ENCODE measurements around the gene TMEM130. TPM values are rescaled to one million over a fixed set of nuclear protein-coding genes. Genes with fewer than 3 reads are reported as not detected.

Gene TMEM130
- total and polyA plus RNA-seq, 4 donors = 9.1 to 43.6 (median 18.0) TPM

DNA sequence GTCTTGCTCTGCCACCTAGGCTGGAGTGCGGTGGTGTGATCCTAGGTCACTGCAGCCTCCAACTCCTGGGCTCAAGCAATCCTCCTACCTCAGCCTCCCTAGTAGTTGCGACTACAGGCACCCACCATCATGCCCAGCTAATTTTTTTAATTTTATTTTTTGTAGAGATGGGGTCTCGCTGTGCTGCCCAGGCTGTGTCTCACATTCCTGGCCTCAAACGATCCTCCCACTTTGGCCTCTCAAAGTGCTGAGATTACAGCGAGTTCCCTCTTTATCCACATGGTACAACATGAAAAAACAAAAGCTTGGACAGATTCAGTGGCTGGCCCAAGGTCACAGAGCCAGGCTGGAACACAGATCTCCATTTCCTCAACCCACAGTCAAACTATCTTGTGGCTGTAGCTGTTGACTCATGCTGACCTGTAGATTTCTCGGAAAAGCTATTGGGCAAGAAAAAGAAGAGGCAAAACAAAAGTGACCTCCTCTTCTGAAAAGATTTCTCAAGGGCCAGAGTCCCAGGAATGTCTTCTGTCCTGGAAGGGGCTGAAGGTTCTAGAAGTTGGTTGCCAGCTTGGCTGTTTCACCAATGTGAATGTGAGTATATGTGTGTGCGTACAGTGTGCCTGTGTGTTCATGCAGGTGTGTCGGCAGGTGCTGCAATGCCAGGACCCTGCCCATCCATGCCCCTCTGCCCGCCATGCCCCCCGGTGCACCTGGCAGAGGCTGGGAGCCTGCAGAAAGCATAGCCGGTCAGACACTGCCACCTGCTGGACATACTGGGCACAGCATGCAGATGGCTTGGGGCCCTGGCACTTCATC is 28.4 kb downstream of the TMEM130 start:
- peak; percentile 90 for ATAC-seq (ENCODE audit: low FRiP score)
- WGBS, 2 donors = 22 to 27% methylated on average over 11 of the region's 11 CpGs
- peak overlapping the region in 1 of 2 donors; percentile 37 for H3K27ac ChIP-seq (ENCODE audit: low read depth in 1 of 2, low read length in 2 of 2)

DNA sequence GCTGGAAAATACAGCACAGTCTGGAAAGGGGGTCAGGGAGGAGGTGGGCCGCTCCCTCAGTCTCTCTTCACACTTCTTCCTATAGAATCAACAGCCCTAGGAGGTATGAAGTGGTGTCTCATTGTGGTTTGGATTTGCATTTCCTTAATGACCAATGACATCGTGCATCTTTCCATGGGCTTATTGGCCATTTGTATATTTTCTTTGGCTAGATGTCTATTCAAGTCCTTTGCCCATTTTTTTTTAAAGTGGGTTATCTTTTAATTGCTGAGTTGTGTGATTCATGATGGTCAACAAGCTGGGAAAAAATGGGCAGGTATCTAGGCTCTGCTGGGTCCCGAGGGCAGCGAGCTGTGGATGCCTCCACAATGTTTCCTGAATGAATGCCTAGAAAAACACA is 29.1 kb downstream of the TMEM130 start:
- Histone ChIP-seq H3K9me3 (ENCODE audit: control insufficient read depth, low read length) (no peaks in the 10 kb centered on the region), H3K4me1 (ENCODE audit: control insufficient read depth in 1 of 2, insufficient read depth in 2 of 2, low read length in 2 of 2) (peaks cover 0 to 4% of the 10 kb centered on the region in 2 donors), H3K36me3 (ENCODE audit: control insufficient read depth in 1 of 2, insufficient read depth in 2 of 2, low read length in 1 of 2) (no peaks in the 10 kb centered on the region), H3K4me3 (ENCODE audit: low read length in 2 of 2) (no peak overlapping the region), H3K27ac (ENCODE audit: low read depth in 1 of 2, low read length in 2 of 2) (no peak overlapping the region), H3K27me3 (ENCODE audit: control insufficient read depth in 1 of 2, insufficient read depth in 2 of 2, low read length in 1 of 2) (no peaks in the 10 kb centered on the region)
- intact Hi-C loops (cut with DNase I) = loop anchor here (1.0 to 10.0 kb wide), 6 partner anchors 86 to 586 kb away; partner anchors contain the start of genes NPTX2 (in 1 of the 2) and TECPR1 (in 1 of the 2)
- no peak for DNase-seq
- no peak for ATAC-seq (ENCODE audit: low FRiP score)
- WGBS, 2 donors = 25 to 26% methylated on average over 4 of the region's 4 CpGs

More for the DNA sequence above, 28.4 kb downstream of the TMEM130 start:
- Histone ChIP-seq H3K4me3 (ENCODE audit: low read length in 2 of 2) (no peak overlapping the region), H3K27me3 (ENCODE audit: control insufficient read depth in 1 of 2, insufficient read depth in 2 of 2, low read length in 1 of 2) (no peaks in the 10 kb centered on the region), H3K36me3 (ENCODE audit: control insufficient read depth in 1 of 2, insufficient read depth in 2 of 2, low read length in 1 of 2) (no peaks in the 10 kb centered on the region), H3K9me3 (ENCODE audit: control insufficient read depth, low read length) (no peaks in the 10 kb centered on the region), H3K4me1 (ENCODE audit: control insufficient read depth in 1 of 2, insufficient read depth in 2 of 2, low read length in 2 of 2) (peaks cover 0 to 4% of the 10 kb centered on the region in 2 donors)
- peak; percentile 70 to 91 for DNase-seq
- intact Hi-C loops (cut with DNase I) = loop anchor here (1.0 to 10.0 kb wide), 6 partner anchors 87 to 587 kb away; partner anchors contain the start of genes NPTX2 (in 1 of the 2) and TECPR1 (in 1 of the 2)

DNA sequence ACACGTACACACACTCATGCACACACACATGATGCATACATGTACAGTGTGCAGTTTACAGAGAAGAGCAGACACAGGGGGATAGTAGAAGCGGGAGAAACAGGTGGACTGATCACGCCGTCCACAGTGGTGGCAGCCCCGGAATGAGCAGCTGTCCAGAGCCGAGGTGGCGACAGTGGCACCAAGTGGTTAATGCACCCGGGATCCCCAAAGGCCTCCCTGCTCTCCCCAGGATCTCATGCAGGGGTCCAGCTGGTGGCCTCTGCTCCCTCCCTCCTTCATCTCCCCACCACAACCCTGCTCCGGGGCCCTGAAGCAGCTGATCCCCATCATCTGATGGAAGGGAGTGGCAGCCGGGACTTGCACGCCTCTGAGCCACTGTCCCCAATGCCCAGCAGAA is 29.7 kb downstream of the TMEM130 start:
- DNase-seq (no peak), ATAC-seq (ENCODE audit: low FRiP score) (no peak)
- Histone ChIP-seq H3K4me3 (ENCODE audit: low read length in 2 of 2) (no peak overlapping the region), H3K27ac (ENCODE audit: low read depth in 1 of 2, low read length in 2 of 2) (no peak overlapping the region), H3K36me3 (ENCODE audit: control insufficient read depth in 1 of 2, insufficient read depth in 2 of 2, low read length in 1 of 2) (no peaks in the 10 kb centered on the region), H3K9me3 (ENCODE audit: control insufficient read depth, low read length) (no peaks in the 10 kb centered on the region), H3K4me1 (ENCODE audit: control insufficient read depth in 1 of 2, insufficient read depth in 2 of 2, low read length in 2 of 2) (peaks cover 0 to 4% of the 10 kb centered on the region in 2 donors), H3K27me3 (ENCODE audit: control insufficient read depth in 1 of 2, insufficient read depth in 2 of 2, low read length in 1 of 2) (no peaks in the 10 kb centered on the region)
- WGBS, 2 donors = 88 to 93% methylated on average over 11 of the region's 11 CpGs
- intact Hi-C loops (cut with DNase I) = loop anchor here (2.0 to 10.0 kb wide), 5 partner anchors 85 to 585 kb away; partner anchors contain the start of genes NPTX2 (in 1 of the 2) and TECPR1 (in 1 of the 2)

DNA sequence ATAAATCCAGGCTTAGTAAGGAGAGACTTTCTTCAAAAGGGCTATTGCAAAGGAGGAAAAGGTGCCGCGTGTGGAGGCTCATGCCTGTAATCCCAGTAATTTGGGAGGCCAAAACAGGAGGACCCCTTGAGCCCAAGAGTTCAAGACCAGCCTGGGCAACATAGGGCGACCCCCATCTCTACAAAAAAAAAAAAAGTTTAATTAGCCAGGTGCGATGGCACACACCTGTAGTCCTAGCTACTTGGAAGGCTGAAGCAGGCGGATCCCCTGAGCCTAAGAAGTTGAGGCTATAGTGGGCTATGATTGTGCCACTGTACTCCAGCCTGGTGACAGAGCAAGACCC is 32.2 kb downstream of the TMEM130 start:
- Histone ChIP-seq H3K4me1 (ENCODE audit: control insufficient read depth in 1 of 2, insufficient read depth in 2 of 2, low read length in 2 of 2) (peaks cover 0 to 4% of the 10 kb centered on the region in 2 donors), H3K27ac (ENCODE audit: low read depth in 1 of 2, low read length in 2 of 2) (no peak overlapping the region), H3K4me3 (ENCODE audit: low read length in 2 of 2) (no peak overlapping the region), H3K27me3 (ENCODE audit: control insufficient read depth in 1 of 2, insufficient read depth in 2 of 2, low read length in 1 of 2) (no peaks in the 10 kb centered on the region), H3K9me3 (ENCODE audit: control insufficient read depth, low read length) (no peaks in the 10 kb centered on the region), H3K36me3 (ENCODE audit: control insufficient read depth in 1 of 2, insufficient read depth in 2 of 2, low read length in 1 of 2) (no peaks in the 10 kb centered on the region)
- DNase-seq = no peak
- ATAC-seq (ENCODE audit: low FRiP score) = no peak
- intact Hi-C loops (cut with DNase I) = loop anchor here in 1 of 2 donors (5.0 kb wide), 1 partner anchor 220 kb away; the partner anchor contains the start of gene NPTX2
- 90 to 93% methylated on average over 5 of the region's 5 CpGs for WGBS, 2 donors

DNA sequence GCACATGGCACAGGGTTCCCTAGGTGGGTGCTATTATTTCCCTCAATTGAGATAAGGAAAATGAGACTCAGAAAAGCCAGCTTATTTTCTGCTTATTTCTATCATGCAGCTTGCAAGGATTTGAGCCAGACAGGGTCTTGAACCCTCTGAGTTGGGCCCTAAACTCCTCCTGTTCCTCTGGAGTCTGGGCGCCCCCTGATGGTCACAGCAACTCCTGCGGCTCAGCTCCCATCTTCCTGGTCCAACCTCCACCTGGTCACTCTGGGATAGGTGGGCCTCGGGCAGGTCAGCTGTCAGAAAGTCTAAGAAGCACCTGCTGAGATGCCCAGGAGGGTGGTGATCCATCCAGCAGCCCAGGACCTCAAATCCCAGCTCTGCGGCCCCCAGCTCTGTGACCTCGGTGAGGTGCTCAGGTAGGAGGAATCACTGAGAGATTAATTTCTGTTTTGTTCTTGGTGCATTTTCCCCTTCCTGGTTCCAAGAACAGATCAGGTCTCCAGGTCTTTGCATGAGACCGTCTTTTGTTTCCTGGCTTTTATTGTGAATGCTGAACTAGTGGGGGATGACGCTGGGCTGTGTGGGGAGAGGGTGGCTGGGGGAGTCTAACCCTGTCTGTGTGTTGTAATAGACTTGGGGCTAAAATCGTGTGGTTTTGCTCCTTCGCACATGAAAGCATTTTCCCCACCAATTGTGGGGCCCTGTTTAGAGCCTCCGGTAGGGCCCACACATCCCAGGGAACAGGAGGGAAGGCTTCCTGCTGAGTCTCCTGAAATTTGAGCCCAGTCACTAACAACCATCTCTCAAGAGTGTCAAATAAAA is 32.8 kb downstream of the TMEM130 start:
- no peak for DNase-seq
- no peak overlapping the region for H3K4me3 ChIP-seq (ENCODE audit: low read length in 2 of 2)
- no peaks in the 10 kb centered on the region for H3K36me3 ChIP-seq (ENCODE audit: control insufficient read depth in 1 of 2, insufficient read depth in 2 of 2, low read length in 1 of 2)
- 65% methylated on average over 10 of the region's 10 CpGs for WGBS, 2 donors
- peaks cover 0 to 4% of the 10 kb centered on the region in 2 donors for H3K4me1 ChIP-seq (ENCODE audit: control insufficient read depth in 1 of 2, insufficient read depth in 2 of 2, low read length in 2 of 2)
- no peaks in the 10 kb centered on the region for H3K9me3 ChIP-seq (ENCODE audit: control insufficient read depth, low read length)
- no peaks in the 10 kb centered on the region for H3K27me3 ChIP-seq (ENCODE audit: control insufficient read depth in 1 of 2, insufficient read depth in 2 of 2, low read length in 1 of 2)
- intact Hi-C loops (cut with DNase I) = loop anchor here in 1 of 2 donors (5.0 kb wide), 1 partner anchor 220 kb away; the partner anchor contains the start of gene NPTX2
- no peak for ATAC-seq (ENCODE audit: low FRiP score)
- H3K27ac ChIP-seq (ENCODE audit: low read depth in 1 of 2, low read length in 2 of 2) = no peak overlapping the region

DNA sequence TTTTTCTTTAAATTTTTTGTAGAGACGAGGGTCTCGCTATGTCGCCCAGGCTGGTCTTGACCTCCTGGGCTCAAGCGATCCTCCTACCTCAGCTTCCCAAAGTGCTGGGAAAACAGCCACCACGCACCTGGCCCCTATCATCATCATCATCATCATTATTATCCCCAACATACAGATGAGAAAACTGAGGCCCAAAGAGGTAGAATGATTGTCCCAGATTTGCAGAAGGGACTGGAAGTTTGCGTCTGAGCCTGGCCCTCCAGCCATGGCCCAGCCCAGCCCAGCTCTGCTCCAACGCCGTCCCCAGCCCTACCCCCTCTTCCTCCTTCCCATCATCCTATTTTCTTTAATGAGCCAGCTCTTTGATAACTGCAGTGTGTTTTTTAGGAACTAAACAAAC is 34.9 kb downstream of the TMEM130 start:
- Histone ChIP-seq H3K9me3 (ENCODE audit: control insufficient read depth, low read length) (no peaks in the 10 kb centered on the region), H3K27ac (ENCODE audit: low read depth in 1 of 2, low read length in 2 of 2) (no peak overlapping the region), H3K4me3 (ENCODE audit: low read length in 2 of 2) (no peak overlapping the region), H3K36me3 (ENCODE audit: control insufficient read depth in 1 of 2, insufficient read depth in 2 of 2, low read length in 1 of 2) (no peaks in the 10 kb centered on the region), H3K27me3 (ENCODE audit: control insufficient read depth in 1 of 2, insufficient read depth in 2 of 2, low read length in 1 of 2) (no peaks in the 10 kb centered on the region), H3K4me1 (ENCODE audit: control insufficient read depth in 1 of 2, insufficient read depth in 2 of 2, low read length in 2 of 2) (no peaks in the 10 kb centered on the region)
- DNase-seq (no peak), ATAC-seq (ENCODE audit: low FRiP score) (no peak)
- 71 to 72% methylated on average over 8 of the region's 8 CpGs for WGBS, 2 donors
- intact Hi-C loops (cut with DNase I) = loop anchor here in 1 of 2 donors (5.0 kb wide), 1 partner anchor 218 kb away; the partner anchor contains the start of gene NPTX2

DNA sequence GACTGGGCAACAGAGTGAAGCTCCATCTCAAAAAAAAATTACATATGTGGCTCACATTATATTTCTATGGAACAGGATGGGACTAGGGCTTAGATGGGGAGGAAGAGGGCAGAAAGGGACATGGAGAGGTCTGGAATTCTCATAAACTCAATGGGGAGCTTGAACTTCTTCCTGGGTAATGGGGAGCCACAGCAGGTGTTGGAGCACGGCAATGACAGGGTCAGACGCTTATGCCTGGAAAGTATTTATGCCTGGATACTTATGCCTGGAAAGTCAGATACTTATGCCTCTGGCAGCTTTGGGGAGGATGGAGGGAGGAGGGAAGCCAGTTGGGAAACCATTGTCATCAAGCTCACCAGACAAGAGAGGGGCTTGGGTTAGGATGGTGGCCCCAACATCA is 36.8 kb downstream of the TMEM130 start:
- ATAC-seq (ENCODE audit: low FRiP score) = no peak
- H3K27me3 ChIP-seq (ENCODE audit: control insufficient read depth in 1 of 2, insufficient read depth in 2 of 2, low read length in 1 of 2) = no peaks in the 10 kb centered on the region
- no peaks in the 10 kb centered on the region for H3K4me1 ChIP-seq (ENCODE audit: control insufficient read depth in 1 of 2, insufficient read depth in 2 of 2, low read length in 2 of 2)
- H3K36me3 ChIP-seq (ENCODE audit: control insufficient read depth in 1 of 2, insufficient read depth in 2 of 2, low read length in 1 of 2) = no peaks in the 10 kb centered on the region
- WGBS, 2 donors = 94 to 95% methylated on average over 2 of the region's 2 CpGs
- intact Hi-C loops (cut with DNase I) = no loop called here
- H3K4me3 ChIP-seq (ENCODE audit: low read length in 2 of 2) = no peak overlapping the region
- no peaks in the 10 kb centered on the region for H3K9me3 ChIP-seq (ENCODE audit: control insufficient read depth, low read length)
- no peak for DNase-seq
- H3K27ac ChIP-seq (ENCODE audit: low read depth in 1 of 2, low read length in 2 of 2) = no peak overlapping the region

DNA sequence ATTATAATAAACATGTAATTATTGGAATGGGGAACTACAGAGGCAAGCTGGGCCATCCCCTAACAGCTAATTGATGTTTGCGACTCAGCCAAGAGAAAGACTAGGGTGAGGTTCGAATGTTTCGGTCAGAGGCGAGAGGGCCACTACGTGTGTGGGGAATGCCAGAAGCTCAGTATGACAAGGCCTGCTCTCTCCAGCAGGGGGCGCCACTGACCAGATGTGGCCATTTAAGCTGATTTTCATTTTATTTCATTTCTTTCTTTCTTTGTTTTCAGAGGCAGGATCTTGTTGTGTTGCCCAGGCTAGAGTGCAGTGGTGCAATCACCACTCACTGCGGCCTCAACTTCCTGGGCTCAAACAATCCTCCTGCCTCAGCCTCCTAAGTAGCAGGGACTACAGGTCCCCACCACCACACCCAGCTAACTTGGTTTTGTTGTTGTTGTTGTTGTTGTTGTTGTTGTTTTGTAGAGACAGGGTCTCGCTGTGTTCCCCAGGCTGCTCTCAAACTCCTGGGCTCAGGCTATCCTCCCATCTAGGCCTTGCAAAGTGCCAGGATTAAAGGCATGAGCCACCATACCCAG is 38.1 kb downstream of the TMEM130 start:
- ATAC-seq (ENCODE audit: low FRiP score) = no peak
- Histone ChIP-seq H3K36me3 (ENCODE audit: control insufficient read depth in 1 of 2, insufficient read depth in 2 of 2, low read length in 1 of 2) (no peaks in the 10 kb centered on the region), H3K27me3 (ENCODE audit: control insufficient read depth in 1 of 2, insufficient read depth in 2 of 2, low read length in 1 of 2) (no peaks in the 10 kb centered on the region), H3K9me3 (ENCODE audit: control insufficient read depth, low read length) (no peaks in the 10 kb centered on the region), H3K4me3 (ENCODE audit: low read length in 2 of 2) (no peak overlapping the region), H3K27ac (ENCODE audit: low read depth in 1 of 2, low read length in 2 of 2) (no peak overlapping the region), H3K4me1 (ENCODE audit: control insufficient read depth in 1 of 2, insufficient read depth in 2 of 2, low read length in 2 of 2) (no peaks in the 10 kb centered on the region)
- 89% methylated on average over 8 of the region's 8 CpGs for WGBS, 2 donors
- no peak for DNase-seq
- intact Hi-C loops (cut with DNase I) = no loop called here
